SK-N-SH (cell line): ENCODE measurements around the gene CZIB. TPM values are rescaled to one million over a fixed set of nuclear protein-coding genes. Genes with fewer than 3 reads are reported as not detected.

Experiments
- CTCF ChIA-PET: fragments of 300-600, 350-600 bp; formaldehyde crosslinking; extraction: SDS; loops from one replicate; lab custom pipeline; 2021; lab: Yijun Ruan, JAX
- POLR2A ChIA-PET: fragments of 350-600 bp; sonication (Branson Sonifier 250); formaldehyde crosslinking; extraction: SDS; loops from one replicate; lab custom pipeline; 2020; ENCODE audit warnings: antibody characterized with exemption, inconsistent platforms; lab: Yijun Ruan, JAX
- DNase-seq: peaks from one replicate; pipeline ENCODE4 v3.0.0; 2012
- H2AFZ ChIP-seq: fragments of 200-600 bp; sonication (generic); 2 replicates; pipeline ENCODE4 v1.8.1; 2016; ENCODE audit warnings: antibody characterized with exemption, mild to moderate bottlenecking, low read depth
- H3F3A ChIP-seq: fragments of 200-600 bp; sonication (generic); replicated peaks from 2 replicates; pipeline ENCODE3; 2016; ENCODE audit warnings: antibody characterized with exemption, mild to moderate bottlenecking; ENCODE audit not compliant: insufficient read depth
- H3K27ac ChIP-seq, 2 experiments: fragments of 200-500 bp in 1 of 2; fragments of 200-600 bp in 1 of 2; sonication (Bioruptor generic) in 1 of 2; sonication (generic), shearing (Covaris generic) in 1 of 2; 2 replicates each; pipeline versions ENCODE4 v1.5.1 to v1.6.1; 2014 to 2016; ENCODE audit warnings: low read depth in 2 of 2, inconsistent platforms in 1 of 2, low read length in 1 of 2, mild to moderate bottlenecking in 1 of 2, mixed read lengths in 1 of 2
- H3K27me3 ChIP-seq: fragments of 200-600 bp; sonication (generic), shearing (Covaris generic); 2 replicates; pipeline ENCODE4 v1.6.1; 2016; ENCODE audit warnings: mixed run types; ENCODE audit not compliant: insufficient read depth
- H3K36me3 ChIP-seq, 2 experiments: fragments of 200-500 bp in 1 of 2; fragments of 200-600 bp in 1 of 2; sonication (Bioruptor generic) in 1 of 2; sonication (generic) in 1 of 2; replicated peaks in 1 of 2; 2 replicates each; pipeline versions ENCODE3 to v1.5.1; 2014 to 2016; ENCODE audit warnings: low read length in 1 of 2, mild to moderate bottlenecking in 1 of 2; ENCODE audit not compliant: insufficient read depth in 2 of 2, control insufficient read depth in 1 of 2
- H3K4me1 ChIP-seq, 2 experiments: fragments of 200-500 bp in 1 of 2; fragments of 200-600 bp in 1 of 2; sonication (Bioruptor generic) in 1 of 2; sonication (generic), shearing (Covaris generic) in 1 of 2; 2 replicates each; pipeline versions ENCODE4 v1.5.1 to v1.6.1; 2014 to 2016; ENCODE audit warnings: low read depth in 1 of 2, low read length in 1 of 2, mixed run types in 1 of 2; ENCODE audit not compliant: insufficient read depth in 2 of 2, control insufficient read depth in 1 of 2
- H3K4me2 ChIP-seq: fragments of 200-600 bp; sonication (generic), shearing (Covaris generic); 2 replicates; pipeline ENCODE4 v1.6.1; 2017; ENCODE audit warnings: mixed run types
- H3K4me3 ChIP-seq, 2 experiments: fragments of 200-500 bp in 1 of 2; fragments of 200-600 bp in 1 of 2; sonication (Bioruptor generic) in 1 of 2; sonication (generic), shearing (Covaris generic) in 1 of 2; 2 replicates each; pipeline versions ENCODE4 v1.5.1 to v1.8.1; 2014 to 2016; ENCODE audit warnings: low read depth in 2 of 2, inconsistent platforms in 1 of 2, low read length in 1 of 2, mild to moderate bottlenecking in 1 of 2, mixed read lengths in 1 of 2, moderate library complexity in 1 of 2
- H3K79me2 ChIP-seq: fragments of 200-600 bp; sonication (generic); 2 replicates; pipeline ENCODE4 v1.8.1; 2017; ENCODE audit warnings: mild to moderate bottlenecking; ENCODE audit not compliant: insufficient read depth
- H3K9ac ChIP-seq: fragments of 200-600 bp; sonication (generic); 2 replicates; pipeline ENCODE4 v1.6.1; 2017; ENCODE audit warnings: mixed run types
- H3K9me2 ChIP-seq: fragments of 200-600 bp; sonication (generic); 2 replicates; pipeline ENCODE4 v1.6.1; 2017; ENCODE audit warnings: mixed run types
- H3K9me3 ChIP-seq: fragments of 200-600 bp; sonication (generic); 2 replicates; pipeline ENCODE4 v1.6.1; 2017; ENCODE audit warnings: mixed run types, mild to moderate bottlenecking, moderate library complexity
- H4K20me1 ChIP-seq: fragments of 200-600 bp; sonication (generic); 2 replicates; pipeline ENCODE4 v1.6.1; 2017; ENCODE audit warnings: mild to moderate bottlenecking, mixed run types; ENCODE audit not compliant: insufficient read depth
- CTCF ChIP-seq: fragments of 200-600 bp; sonication (generic); IDR thresholded peaks from 2 replicates; pipeline ENCODE4 v1.6.1; 2017; ENCODE audit warnings: antibody characterized with exemption, mild to moderate bottlenecking, moderate library complexity
- ELF1 ChIP-seq: IDR thresholded peaks from 2 replicates; pipeline ENCODE4 v1.4.0; 2012
- EP300 ChIP-seq, 2 experiments: IDR thresholded peaks; 2 replicates each; pipeline versions ENCODE4 v1.4.0 to v1.6.1; 2012; ENCODE audit warnings: borderline replicate concordance in 1 of 2, low read depth in 1 of 2, low read length in 1 of 2
- FOSL2 ChIP-seq: IDR thresholded peaks from 2 replicates; pipeline ENCODE4 v1.4.0; 2012; ENCODE audit warnings: low read depth, mild to moderate bottlenecking, moderate library complexity, borderline replicate concordance
- FOXJ3 ChIP-seq: sonication (generic); formaldehyde crosslinking; IDR thresholded peaks from 2 replicates; pipeline ENCODE4 v1.5.1; 2020; ENCODE audit warnings: mild to moderate bottlenecking, missing genetic modification reagents
- FOXM1 ChIP-seq: IDR thresholded peaks from 2 replicates; pipeline ENCODE4 v1.4.0; 2012; ENCODE audit warnings: low read depth, mild to moderate bottlenecking
- GABPA ChIP-seq: IDR thresholded peaks from 2 replicates; pipeline ENCODE4 v1.4.0; 2012; ENCODE audit warnings: low read depth, mild to moderate bottlenecking
- IRF3 ChIP-seq: fragments of 150-350 bp; IDR thresholded peaks from 2 replicates; pipeline ENCODE4 v1.6.1; 2016; ENCODE audit warnings: mild to moderate bottlenecking, low read depth, low read length
- MEF2A ChIP-seq: IDR thresholded peaks from 2 replicates; pipeline ENCODE4 v1.4.0; 2012; ENCODE audit warnings: low read depth, borderline replicate concordance
- MXI1 ChIP-seq: IDR thresholded peaks from 2 replicates; pipeline ENCODE4 v1.6.1; 2012; ENCODE audit warnings: mild to moderate bottlenecking, low read depth, low read length, improper control_type of control experiment
- NFIC ChIP-seq: IDR thresholded peaks from 2 replicates; pipeline ENCODE4 v1.4.0; 2012; ENCODE audit warnings: borderline replicate concordance
- NRF1 ChIP-seq: IDR thresholded peaks from 2 replicates; pipeline ENCODE4 v1.6.1; 2012; ENCODE audit warnings: low read depth, mild to moderate bottlenecking, low read length
- PBX3 ChIP-seq: IDR thresholded peaks from 2 replicates; pipeline ENCODE4; 2012
- SIN3A ChIP-seq: IDR thresholded peaks from 2 replicates; pipeline ENCODE4 v1.6.1; 2012; ENCODE audit warnings: low read depth, mild to moderate bottlenecking, low read length, moderate library complexity, borderline replicate concordance
- TCF12 ChIP-seq: IDR thresholded peaks from 2 replicates; pipeline ENCODE4 v1.4.0; 2012
- TEAD4 ChIP-seq: IDR thresholded peaks from 2 replicates; pipeline ENCODE4 v1.4.0; 2012; ENCODE audit warnings: mild to moderate bottlenecking, borderline replicate concordance; ENCODE audit not compliant: insufficient read depth
- USF1 ChIP-seq: IDR thresholded peaks from 2 replicates; pipeline ENCODE4 v1.4.0; 2012; ENCODE audit warnings: low read depth, borderline replicate concordance
- YY1 ChIP-seq: IDR thresholded peaks from 2 replicates; pipeline ENCODE4 v1.4.0; 2012; ENCODE audit warnings: low read depth, mild to moderate bottlenecking
- ZBTB33 ChIP-seq: IDR thresholded peaks from 2 replicates; pipeline ENCODE4 v1.4.0; 2012; ENCODE audit warnings: low read depth, borderline replicate concordance
- WGBS: methylation state at CpG from one replicate; pipeline ENCODE4 v1.1.6; 2017; ENCODE audit warnings: low lambda C conversion rate; 5-methylcytosine and 5-hydroxymethylcytosine counted together
- polyA plus RNA-seq, 3 experiments: library from polyadenylated mRNA; depleted of rRNA; stranded (reverse); fragments of >200 nt; gene quantifications; 2 replicates each; pipeline ENCODE4 v1.2.3, GENCODE V29; 2012

Gene CZIB
- polyA plus RNA-seq, 1 of the 3 experiments (the other 2 are of a cell fraction) = 69.0 TPM

- Histone ChIP-seq H3K27ac (no peak overlapping the region), H3K9me3 (no peaks in the 10 kb centered on the region), H3K4me2 (no peak overlapping the region), H3K4me3 (no peak overlapping the region), H3K36me3 (peaks cover 4 to 7% of the 10 kb centered on the region in 2 experiments), H2AFZ (no peak overlapping the region), H3K27me3 (no peaks in the 10 kb centered on the region), H3F3A (peaks cover 7% of the 10 kb centered on the region), H3K9ac (no peak overlapping the region), H3K9me2 (no peaks in the 10 kb centered on the region), H3K79me2 (peaks cover 15% of the 10 kb centered on the region), H4K20me1 (no peaks in the 10 kb centered on the region), H3K4me1 (peaks cover 6% of the 10 kb centered on the region in 2 experiments; a peak in 3 of 4 replicates)
- no peak for TF ChIP-seq YY1
- ChIA-PET CTCF (no interaction called here), POLR2A (no interaction called here)
- DNase-seq = no peak
- WGBS = 86% methylated on average over 2 of the region's 2 CpGs
Measured at GRCh38 chr1:53241828-53242227, 21.4 kb upstream of the CZIB start.

GRCh38 chr1:53238197-53239155 is 18.0 kb upstream of the CZIB start, which contains the start of gene MAGOH:
TSS of gene MAGOH (minus strand) at chr1:53238518. CDS start at chr1:53238448, 70 bp downstream.
- peak; percentile 96 for DNase-seq
- Histone ChIP-seq H3K27me3 (no peaks in the 10 kb centered on the region), H2AFZ (peak within 1 kb of the TSS; percentile 81), H3K9me2 (no peaks in the 10 kb centered on the region), H3K4me3 (peak within 1 kb of the TSS; percentile 99 to 100), H3K9ac (peak within 1 kb of the TSS; percentile 93), H3K9me3 (no peaks in the 10 kb centered on the region), H4K20me1 (no peaks in the 10 kb centered on the region; the same call in 1 of the 2 replicates), H3K79me2 (peaks cover 40% of the 10 kb centered on the region), H3K27ac (peak within 1 kb of the TSS; percentile 64 to 86), H3K36me3 (peaks cover 24 to 26% of the 10 kb centered on the region in 2 experiments), H3K4me1 (peaks cover 9 to 10% of the 10 kb centered on the region in 2 experiments; a peak in 3 of 4 replicates), H3K4me2 (peak within 1 kb of the TSS; percentile 86), H3F3A (peaks cover 5% of the 10 kb centered on the region)
- WGBS = 1% methylated on average over 32 of the region's 64 CpGs
- POLR2A ChIA-PET = interaction anchor here (0.9 to 1.0 kb wide), 3 partner anchors 13 to 78 kb away, joined by 3 to 4 read pairs (median 3); partner anchors contain the start of gene CZIB
- CTCF ChIA-PET = interaction anchor here (1.0 to 1.4 kb wide), 2 partner anchors 18 to 155 kb away, joined by 3 read pairs; partner anchors contain the start of gene CZIB
- no peak for TF ChIP-seq MEF2A
- TF ChIP-seq CTCF = no peak
- no peak for TF ChIP-seq ZBTB33
- TF ChIP-seq MXI1 = peak; percentile 88
- TF ChIP-seq ELF1 = peak; percentile 91
- TF ChIP-seq IRF3 = no peak
- TF ChIP-seq PBX3 = 0 out of 2 replicates have a peak, but pooled peaks have one; percentile 12
- no peak for TF ChIP-seq USF1
- TF ChIP-seq TEAD4 = no peak
- no peak for TF ChIP-seq TCF12
- no peak for TF ChIP-seq FOXJ3
- peak; percentile 86 for TF ChIP-seq SIN3A
- TF ChIP-seq EP300 (IDR thresholded peaks at IDR 0.05; ENCODE audit: borderline replicate concordance in 1 of 2, low read depth in 1 of 2, low read length in 1 of 2) = no peak
- TF ChIP-seq NRF1 = no peak
- TF ChIP-seq FOXM1 = no peak
- TF ChIP-seq YY1 = no peak
- no peak for TF ChIP-seq FOSL2
- peak; percentile 96 for TF ChIP-seq GABPA
- no peak for TF ChIP-seq NFIC
